ENCODE data around the gene S100G. TPM values are rescaled to one million over a fixed set of nuclear protein-coding genes. Genes with fewer than 3 reads are reported as not detected.

The S100G gene
- total RNA-seq, 1 experiment from 2014 or later, result not detected

DNA sequence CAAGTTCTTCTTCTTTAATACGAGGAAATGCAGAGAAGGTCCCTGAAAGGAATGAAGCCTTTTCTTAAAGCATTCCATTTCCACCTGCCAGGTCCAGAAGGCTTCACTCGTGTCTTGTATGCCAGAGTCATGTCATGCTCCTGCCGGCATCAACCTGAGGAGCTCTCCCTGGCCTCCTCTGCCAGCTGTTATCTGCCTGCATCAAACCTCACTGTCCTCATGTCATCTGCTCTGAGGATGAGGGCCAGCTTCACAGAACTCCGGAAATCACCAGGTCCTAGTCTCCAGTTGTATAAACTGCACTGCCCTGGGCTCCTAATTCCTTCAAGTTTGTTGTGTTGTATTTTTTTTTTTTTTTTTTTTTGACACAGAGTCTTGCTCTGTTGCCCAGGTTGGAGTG lies 20.0 kb upstream of the S100G start:
- H3K4me3 ChIP-seq, result no peak overlapping the region
- H3K36me3 ChIP-seq, result no peaks in the 10 kb centered on the region
- no peaks in the 10 kb centered on the region for H3K9me3 ChIP-seq (replicated peaks)
- H3K27ac ChIP-seq, result no peak overlapping the region
- no peaks in the 10 kb centered on the region for H3K4me1 ChIP-seq (replicated peaks)
- no peak for DNase-seq (ENCODE audit: low read depth in 1 of 2, low spot score in 2 of 2)
- H3K27me3 ChIP-seq (replicated peaks), result no peaks in the 10 kb centered on the region

DNA sequence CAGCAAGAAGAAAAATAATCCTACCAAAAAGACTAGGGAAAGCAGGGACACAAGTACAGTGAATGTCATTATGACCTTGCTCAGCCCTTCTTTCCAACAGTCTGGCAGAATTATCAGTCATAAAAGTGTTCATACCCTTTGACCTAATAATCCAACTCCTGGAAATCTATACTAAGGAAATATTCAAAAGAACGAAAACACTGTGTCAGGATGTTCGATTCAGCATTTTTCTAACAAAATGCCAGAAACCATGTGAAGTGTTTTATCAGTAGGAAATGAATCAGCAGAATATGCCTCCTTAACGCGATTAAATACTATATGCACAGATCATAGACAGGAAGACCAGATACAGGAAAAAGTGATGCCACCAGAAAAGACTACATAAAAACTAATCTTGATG lies 16.2 kb upstream of the S100G start:
- DNase-seq (ENCODE audit: low read depth in 1 of 2, low spot score in 2 of 2), result no peak

DNA sequence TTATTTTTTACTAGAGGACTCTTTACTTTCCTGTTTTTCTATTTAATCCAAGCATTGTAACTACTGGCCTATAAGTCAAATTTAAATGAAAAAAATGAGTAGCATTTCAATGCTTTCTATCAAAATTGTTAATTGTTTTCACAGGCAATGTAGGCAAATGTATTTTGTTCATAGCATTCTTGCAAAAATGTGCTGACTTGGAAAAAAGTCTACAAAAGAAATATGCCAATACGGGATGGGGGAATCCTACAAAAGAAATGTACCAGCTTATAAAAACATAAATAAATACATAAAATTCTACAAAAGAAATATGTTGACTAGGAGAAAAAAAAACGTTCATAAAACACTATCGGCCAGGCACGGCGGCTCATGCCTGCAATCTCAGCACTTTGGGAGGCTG lies 14.9 kb upstream of the S100G start:
- H3K4me3 ChIP-seq, result no peak overlapping the region
- DNase-seq (ENCODE audit: low read depth in 1 of 2, low spot score in 2 of 2), result no peak
- H3K27ac ChIP-seq, result no peak overlapping the region
- H3K4me1 ChIP-seq (replicated peaks), result no peaks in the 10 kb centered on the region
- H3K27me3 ChIP-seq (replicated peaks), result no peaks in the 10 kb centered on the region
- H3K36me3 ChIP-seq, result no peaks in the 10 kb centered on the region
- no peaks in the 10 kb centered on the region for H3K9me3 ChIP-seq (replicated peaks)

More for the DNA sequence above, 16.2 kb upstream of the S100G start:
- Histone ChIP-seq H3K4me1 (replicated peaks) (no peaks in the 10 kb centered on the region), H3K4me3 (no peak overlapping the region), H3K9me3 (replicated peaks) (no peaks in the 10 kb centered on the region), H3K27me3 (replicated peaks) (no peaks in the 10 kb centered on the region), H3K27ac (peak overlapping the region; percentile 15; the same call in 1 of the 2 replicates), H3K36me3 (no peaks in the 10 kb centered on the region)

DNA sequence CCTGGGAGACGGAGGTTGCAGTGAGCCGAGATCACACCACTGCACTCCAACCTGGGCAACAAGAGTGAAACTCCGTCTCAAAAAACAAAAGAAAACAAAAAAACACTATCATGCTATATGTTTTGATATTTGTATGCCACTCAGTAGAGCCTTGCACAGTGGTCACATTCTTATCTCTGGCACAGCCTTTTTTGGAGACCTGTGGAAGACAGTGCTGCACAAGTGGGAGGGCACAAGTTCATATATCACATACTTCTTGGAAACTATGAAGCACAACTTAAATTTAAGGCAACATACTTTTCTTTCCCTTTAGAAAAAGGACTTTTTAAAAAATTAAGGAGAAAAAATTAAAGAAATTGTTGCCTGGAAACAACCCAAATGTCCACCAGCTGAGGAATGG lies 14.4 kb upstream of the S100G start:
- Histone ChIP-seq H3K36me3 (no peaks in the 10 kb centered on the region), H3K4me3 (no peak overlapping the region), H3K27ac (no peak overlapping the region), H3K27me3 (replicated peaks) (no peaks in the 10 kb centered on the region), H3K9me3 (replicated peaks) (no peaks in the 10 kb centered on the region), H3K4me1 (replicated peaks) (no peaks in the 10 kb centered on the region)
- no peak for DNase-seq (ENCODE audit: low read depth in 1 of 2, low spot score in 2 of 2)

DNA sequence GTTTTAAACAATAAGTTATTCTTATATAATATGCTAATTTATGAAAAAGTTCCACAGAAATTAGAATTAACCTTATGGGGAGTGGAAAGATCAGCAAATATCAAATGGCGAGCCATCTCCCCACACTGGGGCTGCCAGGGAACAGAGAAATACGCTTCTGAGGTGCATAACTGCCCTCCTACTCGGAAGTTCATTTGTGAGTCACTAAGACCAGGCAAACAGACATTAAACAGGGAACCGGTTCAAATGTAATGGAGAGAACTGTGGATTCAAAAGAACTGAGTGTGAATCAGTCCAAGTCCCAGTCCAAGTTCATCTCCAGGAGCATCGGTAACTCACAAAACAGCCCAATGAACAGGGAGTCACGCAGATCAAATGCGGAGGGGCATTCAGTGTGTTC lies 11.4 kb upstream of the S100G start:
- DNase-seq (ENCODE audit: low read depth in 1 of 2, low spot score in 2 of 2), result no peak
- no peaks in the 10 kb centered on the region for H3K27me3 ChIP-seq (replicated peaks)

DNA sequence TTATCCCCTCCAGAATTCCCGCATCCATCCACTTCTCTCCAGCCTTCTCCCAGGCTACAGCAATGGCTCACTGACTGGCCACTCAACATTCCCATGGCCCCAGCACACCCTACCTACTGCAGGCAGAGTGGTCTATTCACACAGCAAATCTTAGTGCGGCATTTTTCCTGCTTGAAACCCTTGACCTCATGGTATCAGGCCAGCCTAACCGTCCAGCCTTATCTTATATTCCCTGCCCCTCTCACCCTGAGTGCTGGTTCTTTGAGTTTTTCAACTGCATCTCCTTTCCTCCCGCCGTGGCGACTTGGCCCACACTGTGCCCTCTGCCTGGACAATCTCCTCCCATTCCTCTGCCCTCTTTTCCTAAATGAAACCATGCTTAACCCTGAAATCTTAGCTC lies 10.0 kb upstream of the S100G start:
- Histone ChIP-seq H3K9me3 (replicated peaks) (no peaks in the 10 kb centered on the region), H3K4me3 (no peak overlapping the region), H3K36me3 (no peaks in the 10 kb centered on the region), H3K27me3 (replicated peaks) (no peaks in the 10 kb centered on the region), H3K4me1 (replicated peaks) (no peaks in the 10 kb centered on the region; the same call in 1 of the 2 replicates), H3K27ac (no peak overlapping the region)
- DNase-seq (ENCODE audit: low read depth in 1 of 2, low spot score in 2 of 2), result no peak

More for the DNA sequence above, 11.4 kb upstream of the S100G start:
- H3K36me3 ChIP-seq, result no peaks in the 10 kb centered on the region
- no peak overlapping the region for H3K4me3 ChIP-seq
- no peaks in the 10 kb centered on the region for H3K9me3 ChIP-seq (replicated peaks)
- H3K27ac ChIP-seq, result no peak overlapping the region
- H3K4me1 ChIP-seq (replicated peaks), result no peaks in the 10 kb centered on the region; the same call in 1 of the 2 replicates

DNA sequence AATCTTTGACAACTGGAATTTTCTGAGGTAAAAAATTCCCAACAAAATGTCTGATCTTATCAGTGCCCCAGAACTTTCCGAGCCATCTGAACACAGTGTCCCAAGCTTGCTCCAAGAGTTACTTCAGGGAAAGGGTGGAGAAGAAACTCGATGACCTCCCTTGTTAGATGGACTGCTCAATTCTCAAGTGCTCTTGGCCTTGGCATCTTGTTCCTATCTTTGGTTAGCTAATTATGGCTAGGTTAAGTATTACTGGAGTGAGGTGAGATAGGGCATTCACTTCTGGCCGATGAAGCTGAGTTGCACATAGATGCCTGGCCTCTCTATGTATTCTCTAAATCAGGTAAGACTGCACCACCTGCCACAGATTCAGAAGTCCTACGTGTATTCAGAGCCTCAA lies 9.1 kb upstream of the S100G start:
- H3K27me3 ChIP-seq (replicated peaks), result no peaks in the 10 kb centered on the region
- no peak overlapping the region for H3K4me3 ChIP-seq
- no peak for DNase-seq (ENCODE audit: low read depth in 1 of 2, low spot score in 2 of 2)
- H3K9me3 ChIP-seq (replicated peaks), result no peaks in the 10 kb centered on the region
- H3K36me3 ChIP-seq, result no peaks in the 10 kb centered on the region
- no peak overlapping the region for H3K27ac ChIP-seq
- no peaks in the 10 kb centered on the region; the same call in 1 of the 2 replicates for H3K4me1 ChIP-seq (replicated peaks)

DNA sequence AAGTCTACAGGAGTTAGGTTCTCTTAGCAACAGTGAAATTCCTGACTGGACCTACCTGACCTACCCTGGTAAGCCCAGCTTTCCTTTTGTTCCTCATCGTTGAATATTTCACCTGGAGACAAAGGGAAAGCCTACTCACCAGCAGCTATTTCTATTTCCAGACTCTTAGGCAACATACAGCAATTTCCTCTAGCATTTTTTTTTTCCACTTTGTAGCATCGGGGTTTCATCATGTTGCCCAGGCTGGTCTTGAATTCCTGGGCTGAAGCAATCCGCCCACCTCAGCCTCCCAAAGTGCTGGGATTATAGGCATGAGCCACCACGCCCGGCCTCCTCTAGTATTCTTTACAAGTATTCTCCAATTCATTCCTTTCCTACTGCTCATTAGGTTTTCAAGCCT lies 6.8 kb upstream of the S100G start:
- no peak for DNase-seq (ENCODE audit: low read depth in 1 of 2, low spot score in 2 of 2)
- no peaks in the 10 kb centered on the region for H3K36me3 ChIP-seq
- H3K27me3 ChIP-seq (replicated peaks), result no peaks in the 10 kb centered on the region
- H3K4me3 ChIP-seq, result no peak overlapping the region
- H3K4me1 ChIP-seq (replicated peaks), result no peaks in the 10 kb centered on the region; the same call in 1 of the 2 replicates
- no peak overlapping the region for H3K27ac ChIP-seq
- H3K9me3 ChIP-seq (replicated peaks), result no peaks in the 10 kb centered on the region

DNA sequence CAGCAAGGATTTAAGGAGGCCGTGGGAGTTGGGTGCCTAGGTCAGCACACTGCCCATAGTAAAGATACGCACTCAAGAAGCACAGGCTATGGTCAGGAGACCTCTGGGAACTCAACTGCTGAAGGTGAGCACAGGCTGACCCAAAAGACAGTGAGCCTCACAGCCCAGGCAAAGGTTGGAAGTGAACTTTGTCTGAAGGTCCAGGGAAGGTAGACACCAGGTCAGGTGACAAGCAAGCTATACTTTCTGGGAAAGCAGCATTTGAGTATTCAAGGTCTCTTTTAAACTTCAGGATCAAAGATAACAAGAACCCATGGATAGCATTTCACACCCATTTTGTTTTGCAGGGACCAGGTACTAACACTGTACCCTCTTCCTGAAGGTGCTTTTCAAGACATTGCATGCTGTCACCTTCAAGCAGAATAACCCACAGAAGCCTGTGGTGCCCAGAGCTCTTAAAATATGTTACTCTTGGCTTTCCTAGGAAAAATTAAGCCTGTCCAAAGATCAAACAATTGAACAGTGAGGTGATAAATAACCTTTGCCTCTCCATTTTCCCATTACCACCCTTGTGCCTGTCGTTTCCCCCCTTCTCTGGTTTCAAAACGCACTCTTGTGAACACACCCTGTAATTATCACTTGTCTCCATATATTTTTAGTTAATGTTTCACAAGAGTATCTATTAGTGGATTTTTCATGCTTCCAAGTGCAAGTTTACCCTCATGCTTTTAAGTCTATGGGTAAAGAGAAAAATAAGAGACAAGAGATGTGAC lies 3.4 kb upstream of the S100G start:
- Histone ChIP-seq H3K9me3 (replicated peaks) (no peaks in the 10 kb centered on the region), H3K27me3 (replicated peaks) (no peaks in the 10 kb centered on the region), H3K4me1 (replicated peaks) (no peaks in the 10 kb centered on the region; the same call in 1 of the 2 replicates), H3K36me3 (no peaks in the 10 kb centered on the region), H3K4me3 (no peak overlapping the region), H3K27ac (no peak overlapping the region)
- no peak for DNase-seq (ENCODE audit: low read depth in 1 of 2, low spot score in 2 of 2)

DNA sequence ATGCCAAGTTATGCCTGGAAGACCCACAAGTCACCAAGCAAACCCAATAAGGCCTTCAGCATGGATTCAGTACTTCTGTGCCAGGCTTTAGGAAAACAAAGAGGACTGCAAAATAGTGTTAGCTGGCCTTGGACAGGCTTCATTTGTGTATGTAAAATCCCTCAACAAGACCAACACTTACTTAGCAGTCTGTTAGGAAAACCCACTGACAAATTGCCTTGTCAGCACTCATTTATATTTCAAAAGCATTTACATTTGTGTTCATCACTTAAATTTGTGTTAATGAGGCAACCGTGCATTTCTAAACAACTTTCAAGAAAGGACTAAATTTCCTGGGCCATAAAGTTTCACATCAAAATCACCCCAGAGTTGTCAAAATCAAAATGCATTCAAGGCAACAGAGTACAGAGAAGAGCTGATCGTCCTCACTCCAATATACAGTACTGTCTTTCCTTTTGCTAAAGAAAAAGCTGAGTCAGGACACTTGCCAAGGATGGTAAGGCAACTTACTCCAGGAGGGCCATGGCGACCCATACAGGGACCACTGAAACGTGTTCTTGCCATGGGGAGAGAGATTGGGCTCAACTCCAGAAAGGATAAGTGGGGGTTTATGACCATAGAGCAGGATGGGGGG lies 1.6 kb downstream of the S100G start:
- H3K36me3 ChIP-seq, result no peaks in the 10 kb centered on the region
- DNase-seq (ENCODE audit: low read depth in 1 of 2, low spot score in 2 of 2), result no peak
- no peak overlapping the region for H3K27ac ChIP-seq

DNA sequence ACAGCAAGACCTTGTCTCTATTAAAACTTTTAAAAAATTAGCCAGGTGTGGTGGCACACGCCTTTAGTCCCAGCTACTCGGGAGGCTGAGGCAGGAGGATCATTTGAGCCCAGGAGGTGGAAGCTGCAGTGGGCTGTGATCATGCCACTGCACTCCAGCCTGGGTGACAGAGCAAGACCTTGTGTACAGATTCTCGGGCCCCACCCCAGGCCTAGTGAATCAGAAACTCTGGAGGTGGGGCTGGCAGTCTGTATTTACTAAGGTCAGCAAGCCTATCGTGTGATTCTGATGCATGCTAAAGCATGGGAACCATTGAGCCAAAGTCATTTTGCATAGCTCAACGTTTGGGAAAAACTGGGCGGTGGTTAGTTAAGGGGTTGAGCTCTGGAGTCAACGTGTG lies 3.5 kb downstream of the S100G start:
- no peak overlapping the region for H3K4me3 ChIP-seq
- no peaks in the 10 kb centered on the region for H3K36me3 ChIP-seq
- no peaks in the 10 kb centered on the region for H3K9me3 ChIP-seq (replicated peaks)
- no peak overlapping the region for H3K27ac ChIP-seq
- DNase-seq (ENCODE audit: low read depth in 1 of 2, low spot score in 2 of 2), result no peak
- H3K4me1 ChIP-seq (replicated peaks), result peaks cover 13% of the 10 kb centered on the region
- H3K27me3 ChIP-seq (replicated peaks), result no peaks in the 10 kb centered on the region

More for the DNA sequence above, 1.6 kb downstream of the S100G start:
- peaks cover 4% of the 10 kb centered on the region for H3K4me1 ChIP-seq (replicated peaks)
- no peaks in the 10 kb centered on the region for H3K9me3 ChIP-seq (replicated peaks)
- no peak overlapping the region for H3K4me3 ChIP-seq
- no peaks in the 10 kb centered on the region for H3K27me3 ChIP-seq (replicated peaks)

DNA sequence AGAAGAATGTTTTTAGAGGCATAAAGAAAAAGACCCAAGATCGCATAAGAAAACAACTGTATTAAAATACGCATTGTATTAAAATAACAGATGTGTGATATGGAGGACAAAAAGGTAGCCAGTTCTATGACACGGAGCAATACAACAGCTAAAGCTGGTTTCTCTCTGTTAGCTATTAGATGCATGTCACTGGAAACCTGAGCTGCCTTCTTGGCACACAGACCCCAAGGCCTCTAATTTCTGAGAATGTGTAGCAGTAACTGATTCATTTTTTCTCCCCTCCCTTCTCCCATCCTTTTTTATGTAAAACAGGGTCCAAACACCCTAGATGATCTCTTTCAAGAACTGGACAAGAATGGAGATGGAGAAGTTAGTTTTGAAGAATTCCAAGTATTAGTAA lies 4.1 kb downstream of the S100G start:
- no peaks in the 10 kb centered on the region for H3K27me3 ChIP-seq (replicated peaks)
- H3K36me3 ChIP-seq, result no peaks in the 10 kb centered on the region
- no peak overlapping the region for H3K4me3 ChIP-seq
- no peak for DNase-seq (ENCODE audit: low read depth in 1 of 2, low spot score in 2 of 2)
- no peak overlapping the region for H3K27ac ChIP-seq
- peaks cover 20% of the 10 kb centered on the region for H3K4me1 ChIP-seq (replicated peaks)
- no peaks in the 10 kb centered on the region for H3K9me3 ChIP-seq (replicated peaks)

DNA sequence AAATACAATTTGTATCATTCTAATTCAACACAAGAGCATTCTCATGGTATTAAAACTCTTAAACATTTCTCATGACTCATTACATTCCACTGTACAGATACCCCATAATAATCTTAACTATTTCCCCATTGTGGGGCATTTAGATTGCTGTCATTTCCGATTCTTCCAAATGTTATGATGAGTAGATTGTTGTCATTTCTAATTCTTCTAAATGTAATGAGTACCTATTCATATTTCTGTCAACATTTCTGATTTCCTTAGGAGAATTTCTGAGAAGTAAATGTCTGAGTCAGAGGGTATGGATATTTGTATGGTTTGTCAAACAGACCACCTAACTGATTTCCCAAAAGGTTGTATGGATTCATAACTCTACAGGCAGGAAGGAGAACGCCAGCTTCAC lies 8.3 kb downstream of the S100G start:
- Histone ChIP-seq H3K36me3 (no peaks in the 10 kb centered on the region; the same call in 1 of the 2 replicates), H3K27ac (peak overlapping the region; percentile 94), H3K27me3 (replicated peaks) (no peaks in the 10 kb centered on the region), H3K9me3 (replicated peaks) (no peaks in the 10 kb centered on the region), H3K4me3 (no peak overlapping the region), H3K4me1 (replicated peaks) (peaks cover 29% of the 10 kb centered on the region)
- DNase-seq (ENCODE audit: low read depth in 1 of 2, low spot score in 2 of 2), result peak; percentile 45 to 86

DNA sequence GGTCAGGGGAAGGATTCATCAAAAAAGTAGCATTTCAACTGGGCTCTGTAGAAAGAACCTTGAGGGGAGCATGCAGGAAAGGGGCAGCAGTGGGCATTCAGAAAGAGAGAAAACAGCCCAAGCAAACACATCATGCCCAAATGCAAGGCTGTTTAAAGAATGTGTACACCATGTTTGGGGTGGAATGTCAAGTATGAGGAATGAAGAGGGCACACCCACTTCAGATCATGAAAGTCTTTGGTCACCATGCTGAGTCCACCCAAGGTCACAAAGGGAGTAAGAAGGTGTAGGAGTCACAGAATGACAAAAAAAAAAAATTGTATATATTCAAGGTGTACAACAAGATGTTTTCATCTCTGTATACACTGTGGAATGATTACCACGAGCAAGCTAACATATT lies 9.4 kb downstream of the S100G start:
- Histone ChIP-seq H3K9me3 (replicated peaks) (no peaks in the 10 kb centered on the region), H3K27me3 (replicated peaks) (no peaks in the 10 kb centered on the region), H3K27ac (peak overlapping the region; percentile 94), H3K36me3 (no peaks in the 10 kb centered on the region; the same call in 1 of the 2 replicates), H3K4me3 (no peak overlapping the region), H3K4me1 (replicated peaks) (peaks cover 33% of the 10 kb centered on the region)
- DNase-seq (ENCODE audit: low read depth in 1 of 2, low spot score in 2 of 2), result peak in 1 of 2 experiments; percentile 58
